WTC11 (cell line): Measurements from ENCODE around the gene KMT2D. TPM values are rescaled to one million over a fixed set of nuclear protein-coding genes. Genes with fewer than 3 reads are reported as not detected.

ENCODE experiments used
- AFF4 ChIP-seq: sonication (generic); formaldehyde crosslinking; IDR thresholded peaks from 2 replicates; pipeline ENCODE4 v1.8.1; 2023; ENCODE audit warnings: mild to moderate bottlenecking, missing genetic modification reagents, borderline replicate concordance
- ATF2 ChIP-seq: sonication (generic); formaldehyde crosslinking; IDR thresholded peaks from 2 replicates; pipeline ENCODE4 v1.8.1; 2022; ENCODE audit warnings: low read depth, missing genetic modification reagents, borderline replicate concordance
- CDX4 ChIP-seq: fragments of 250-450 bp; sonication (Bioruptor Pico); IDR thresholded peaks from 2 replicates; pipeline ENCODE4 v1.9.0; 2021; ENCODE audit warnings: moderate library complexity, mild to moderate bottlenecking, inconsistent platforms, borderline replicate concordance
- CREM ChIP-seq: sonication (generic); formaldehyde crosslinking; IDR thresholded peaks from 2 replicates; pipeline ENCODE4 v1.8.1; 2022; ENCODE audit warnings: mild to moderate bottlenecking, missing genetic modification reagents, moderate library complexity
- EMX1 ChIP-seq: fragments of 250-450 bp; sonication (Bioruptor Pico); IDR thresholded peaks from 2 replicates; pipeline ENCODE4 v1.8.0; 2021; ENCODE audit warnings: mild to moderate bottlenecking
- ETV6 ChIP-seq: sonication (generic); formaldehyde crosslinking; IDR thresholded peaks from 2 replicates; pipeline ENCODE4 v1.8.1; 2022; ENCODE audit warnings: mild to moderate bottlenecking, missing genetic modification reagents
- GRHL2 ChIP-seq: fragments of 250-450 bp; sonication (Bioruptor Pico); IDR thresholded peaks from 2 replicates; pipeline ENCODE4 v1.8.0; 2022; ENCODE audit warnings: mild to moderate bottlenecking, moderate library complexity; ENCODE audit not compliant: insufficient replicate concordance, severe bottlenecking
- HMGXB4 ChIP-seq: sonication (generic); formaldehyde crosslinking; IDR thresholded peaks from 2 replicates; pipeline ENCODE4 v1.8.1; 2023; ENCODE audit warnings: mild to moderate bottlenecking, moderate library complexity, missing genetic modification reagents
- JUN ChIP-seq: sonication (generic); formaldehyde crosslinking; IDR thresholded peaks from 2 replicates; pipeline ENCODE4 v1.8.0; 2023; ENCODE audit warnings: mild to moderate bottlenecking, missing genetic modification reagents
- MLX ChIP-seq: sonication (generic); formaldehyde crosslinking; IDR thresholded peaks from 2 replicates; pipeline ENCODE4 v1.8.1; 2023; ENCODE audit warnings: mild to moderate bottlenecking, missing genetic modification reagents, moderate library complexity
- NR2C2 ChIP-seq: sonication (generic); formaldehyde crosslinking; IDR thresholded peaks from 2 replicates; pipeline ENCODE4 v1.8.0; 2022; ENCODE audit warnings: mild to moderate bottlenecking, missing genetic modification reagents
- RELA ChIP-seq: sonication (generic); formaldehyde crosslinking; IDR thresholded peaks from 2 replicates; pipeline ENCODE4 v1.8.1; 2022; ENCODE audit warnings: missing genetic modification reagents, mild to moderate bottlenecking, borderline replicate concordance
- TCF7 ChIP-seq: sonication (generic); formaldehyde crosslinking; IDR thresholded peaks from 2 replicates; pipeline ENCODE4 v1.8.0; 2022; ENCODE audit warnings: mild to moderate bottlenecking, low read depth, missing genetic modification reagents, moderate library complexity
- ZMAT4 ChIP-seq: fragments of 250-450 bp; sonication (Bioruptor Pico); IDR thresholded peaks from 2 replicates; pipeline ENCODE4 v1.9.0; 2021; ENCODE audit warnings: mild to moderate bottlenecking
- ZNF121 ChIP-seq: sonication (generic); formaldehyde crosslinking; IDR thresholded peaks from 2 replicates; pipeline ENCODE4 v1.8.0; 2023; ENCODE audit warnings: missing genetic modification reagents
- ZNF232 ChIP-seq: sonication (generic); formaldehyde crosslinking; IDR thresholded peaks from 2 replicates; pipeline ENCODE4 v1.8.0; 2022; ENCODE audit warnings: mild to moderate bottlenecking, missing genetic modification reagents
- ZNF416 ChIP-seq: fragments of 250-450 bp; sonication (Bioruptor Pico); IDR thresholded peaks from 2 replicates; pipeline ENCODE4 v1.9.0; 2021; ENCODE audit warnings: mild to moderate bottlenecking, inconsistent platforms
- ZNF512 ChIP-seq: sonication (generic); formaldehyde crosslinking; IDR thresholded peaks from 2 replicates; pipeline ENCODE4 v1.8.1; 2022; ENCODE audit warnings: missing genetic modification reagents, borderline replicate concordance
- ZNF671 ChIP-seq: fragments of 250-450 bp; sonication (Bioruptor Pico); IDR thresholded peaks from 2 replicates; pipeline ENCODE4 v1.8.0; 2021; ENCODE audit warnings: mild to moderate bottlenecking
- total RNA-seq: library from RNA; stranded (reverse); gene quantifications from 3 replicates; pipeline ENCODE4 v1.2.3, GENCODE V29; 2021
- TF ChIP-seq, protein P1 (sequence below): sonication (generic); formaldehyde crosslinking; IDR thresholded peaks from 2 replicates; pipeline ENCODE4 v1.8.1; 2022; ENCODE audit warnings: low read depth, mild to moderate bottlenecking, moderate library complexity, missing genetic modification reagents, borderline replicate concordance
- TF ChIP-seq, protein P2 (sequence below): fragments of 250-450 bp; sonication (Bioruptor Pico); IDR thresholded peaks from 2 replicates; pipeline ENCODE4 v1.9.0; 2021; ENCODE audit warnings: mild to moderate bottlenecking, borderline replicate concordance

KMT2D gene
- total RNA-seq, 1 experiment from 2014 or later: 101 TPM

DNA sequence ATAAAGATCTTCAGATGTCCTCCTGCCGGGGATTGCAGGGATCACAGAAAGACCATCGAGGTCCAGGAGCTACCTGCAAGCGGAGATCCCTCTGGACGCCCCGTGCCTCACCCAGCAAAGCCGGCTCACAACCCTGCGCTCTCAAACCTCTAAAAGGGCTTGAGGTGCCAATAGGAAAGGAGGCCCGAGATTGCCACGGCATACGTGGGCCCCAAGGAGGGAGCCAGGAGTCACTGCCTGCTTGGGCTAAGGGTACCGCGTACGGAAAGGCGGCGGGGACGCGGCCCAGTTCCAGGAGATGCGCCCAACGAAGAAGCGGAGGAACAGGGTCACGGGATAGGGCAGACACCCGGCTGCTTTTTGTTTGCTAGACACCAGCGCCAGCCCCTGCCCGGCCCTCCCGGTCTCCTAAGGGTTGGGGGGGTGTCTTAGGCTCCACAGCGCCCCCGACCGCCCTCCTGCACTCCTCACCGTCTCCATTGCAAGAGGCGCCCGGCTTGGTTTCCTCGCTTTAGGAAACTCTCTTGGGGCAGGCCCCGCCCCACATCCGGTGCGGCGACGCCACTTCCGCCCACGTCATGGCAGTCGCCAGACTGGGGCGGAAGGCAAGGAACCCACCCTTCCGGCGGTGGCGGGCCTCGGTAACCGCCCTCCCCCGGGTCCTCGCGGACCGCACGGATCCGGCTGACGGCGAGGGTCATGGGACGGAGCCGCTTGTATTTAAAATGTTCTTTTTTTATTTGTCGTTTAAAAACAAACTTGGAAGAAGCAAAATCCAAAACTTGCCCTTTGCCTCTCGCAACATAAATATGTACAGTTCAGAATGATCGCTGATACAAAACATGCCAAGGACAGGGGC is 42.1 kb downstream of the KMT2D start, which contains the start of gene PRKAG1 (continued):
- TF ChIP-seq MLX (CRISPR knock-in tag) (no peak), ZNF232 (CRISPR knock-in tag) (peak; percentile 71; the same call in 1 of the 2 replicates), ATF2 (CRISPR knock-in tag) (no peak), GRHL2 (CRISPR knock-in tag) (no peak), ETV6 (CRISPR knock-in tag) (peak; percentile 42; the same call in 1 of the 2 replicates), EMX1 (0 out of 2 replicates have a peak, but pooled peaks have one; percentile 28), CDX4 (CRISPR knock-in tag) (no peak), NR2C2 (no peak), ZMAT4 (CRISPR knock-in tag) (no peak), AFF4 (CRISPR knock-in tag) (peak; percentile 83; the same call in 1 of the 2 replicates), JUN (CRISPR knock-in tag) (0 out of 2 replicates have a peak, but pooled peaks have one; percentile 30), ZNF416 (CRISPR knock-in tag) (0 out of 2 replicates have a peak, but pooled peaks have one; percentile 34), RELA (CRISPR knock-in tag) (no peak), ZNF512 (CRISPR knock-in tag) (no peak), TCF7 (CRISPR knock-in tag) (no peak), HMGXB4 (CRISPR knock-in tag) (0 out of 2 replicates have a peak, but pooled peaks have one; percentile 42), CREM (CRISPR knock-in tag) (peak; percentile 92), ZNF121 (CRISPR knock-in tag) (no peak), ZNF671 (CRISPR knock-in tag) (no peak)
- TF ChIP-seq, protein P1, sequence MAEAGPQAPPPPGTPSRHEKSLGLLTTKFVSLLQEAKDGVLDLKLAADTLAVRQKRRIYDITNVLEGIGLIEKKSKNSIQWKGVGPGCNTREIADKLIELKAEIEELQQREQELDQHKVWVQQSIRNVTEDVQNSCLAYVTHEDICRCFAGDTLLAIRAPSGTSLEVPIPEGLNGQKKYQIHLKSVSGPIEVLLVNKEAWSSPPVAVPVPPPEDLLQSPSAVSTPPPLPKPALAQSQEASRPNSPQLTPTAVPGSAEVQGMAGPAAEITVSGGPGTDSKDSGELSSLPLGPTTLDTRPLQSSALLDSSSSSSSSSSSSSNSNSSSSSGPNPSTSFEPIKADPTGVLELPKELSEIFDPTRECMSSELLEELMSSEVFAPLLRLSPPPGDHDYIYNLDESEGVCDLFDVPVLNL (CRISPR knock-in tag): no peak
- TF ChIP-seq, protein P2, sequence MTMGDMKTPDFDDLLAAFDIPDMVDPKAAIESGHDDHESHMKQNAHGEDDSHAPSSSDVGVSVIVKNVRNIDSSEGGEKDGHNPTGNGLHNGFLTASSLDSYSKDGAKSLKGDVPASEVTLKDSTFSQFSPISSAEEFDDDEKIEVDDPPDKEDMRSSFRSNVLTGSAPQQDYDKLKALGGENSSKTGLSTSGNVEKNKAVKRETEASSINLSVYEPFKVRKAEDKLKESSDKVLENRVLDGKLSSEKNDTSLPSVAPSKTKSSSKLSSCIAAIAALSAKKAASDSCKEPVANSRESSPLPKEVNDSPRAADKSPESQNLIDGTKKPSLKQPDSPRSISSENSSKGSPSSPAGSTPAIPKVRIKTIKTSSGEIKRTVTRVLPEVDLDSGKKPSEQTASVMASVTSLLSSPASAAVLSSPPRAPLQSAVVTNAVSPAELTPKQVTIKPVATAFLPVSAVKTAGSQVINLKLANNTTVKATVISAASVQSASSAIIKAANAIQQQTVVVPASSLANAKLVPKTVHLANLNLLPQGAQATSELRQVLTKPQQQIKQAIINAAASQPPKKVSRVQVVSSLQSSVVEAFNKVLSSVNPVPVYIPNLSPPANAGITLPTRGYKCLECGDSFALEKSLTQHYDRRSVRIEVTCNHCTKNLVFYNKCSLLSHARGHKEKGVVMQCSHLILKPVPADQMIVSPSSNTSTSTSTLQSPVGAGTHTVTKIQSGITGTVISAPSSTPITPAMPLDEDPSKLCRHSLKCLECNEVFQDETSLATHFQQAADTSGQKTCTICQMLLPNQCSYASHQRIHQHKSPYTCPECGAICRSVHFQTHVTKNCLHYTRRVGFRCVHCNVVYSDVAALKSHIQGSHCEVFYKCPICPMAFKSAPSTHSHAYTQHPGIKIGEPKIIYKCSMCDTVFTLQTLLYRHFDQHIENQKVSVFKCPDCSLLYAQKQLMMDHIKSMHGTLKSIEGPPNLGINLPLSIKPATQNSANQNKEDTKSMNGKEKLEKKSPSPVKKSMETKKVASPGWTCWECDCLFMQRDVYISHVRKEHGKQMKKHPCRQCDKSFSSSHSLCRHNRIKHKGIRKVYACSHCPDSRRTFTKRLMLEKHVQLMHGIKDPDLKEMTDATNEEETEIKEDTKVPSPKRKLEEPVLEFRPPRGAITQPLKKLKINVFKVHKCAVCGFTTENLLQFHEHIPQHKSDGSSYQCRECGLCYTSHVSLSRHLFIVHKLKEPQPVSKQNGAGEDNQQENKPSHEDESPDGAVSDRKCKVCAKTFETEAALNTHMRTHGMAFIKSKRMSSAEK (CRISPR knock-in tag): peak; percentile 30; the same call in 1 of the 2 replicates
